ENCODE results near the gene LRRC1.

The LRRC1 gene

GRCh38 chr6:53851561-53851960 is 56.8 kb downstream of the LRRC1 start:
- DNase-seq: no peak

- no peak for DNase-seq
Observed at GRCh38 chr6:53852805-53853204, 58.0 kb downstream of the LRRC1 start.

- no peak for DNase-seq
Observed at GRCh38 chr6:53854843-53855567, 60.2 kb downstream of the LRRC1 start.

- peak; percentile 49 for DNase-seq
Observed at GRCh38 chr6:53855940-53856339, 61.1 kb downstream of the LRRC1 start.

GRCh38 chr6:53857318-53858094 is 62.7 kb downstream of the LRRC1 start:
- DNase-seq: no peak

- DNase-seq: no peak
Observed at GRCh38 chr6:53858196-53858595, 63.4 kb downstream of the LRRC1 start.

- DNase-seq: no peak
Observed at GRCh38 chr6:53858913-53859312, 64.1 kb downstream of the LRRC1 start.

- DNase-seq: no peak
Observed at GRCh38 chr6:53860511-53860910, 65.7 kb downstream of the LRRC1 start.

- no peak for DNase-seq
Observed at GRCh38 chr6:53861518-53861917, 66.7 kb downstream of the LRRC1 start.

GRCh38 chr6:53862662-53863462 is 68.1 kb downstream of the LRRC1 start:
- no peak for DNase-seq

GRCh38 chr6:53864781-53865180 is 70.0 kb downstream of the LRRC1 start:
- no peak for DNase-seq

GRCh38 chr6:53866226-53866625 is 71.4 kb downstream of the LRRC1 start:
- no peak for DNase-seq

GRCh38 chr6:53868626-53869025 is 73.8 kb downstream of the LRRC1 start:
- no peak for DNase-seq

- no peak for DNase-seq
Observed at GRCh38 chr6:53869964-53870363, 75.2 kb downstream of the LRRC1 start.

- DNase-seq: no peak
Observed at GRCh38 chr6:53873922-53874321, 79.1 kb downstream of the LRRC1 start.

- DNase-seq: no peak
Observed at GRCh38 chr6:53874964-53875363, 80.2 kb downstream of the LRRC1 start.

- DNase-seq: no peak
Observed at GRCh38 chr6:53877151-53877550, 82.3 kb downstream of the LRRC1 start.

GRCh38 chr6:53878808-53879207 is 84.0 kb downstream of the LRRC1 start:
- no peak for DNase-seq

- no peak for DNase-seq
Observed at GRCh38 chr6:53879608-53880007, 84.8 kb downstream of the LRRC1 start.

GRCh38 chr6:53887316-53887715 is 92.5 kb downstream of the LRRC1 start:
- no peak for DNase-seq

GRCh38 chr6:53888931-53889330 is 94.1 kb downstream of the LRRC1 start:
- no peak for DNase-seq

GRCh38 chr6:53889365-53889764 is 94.6 kb downstream of the LRRC1 start:
- no peak for DNase-seq

GRCh38 chr6:53892707-53893106 is 97.9 kb downstream of the LRRC1 start:
- DNase-seq: no peak

- peak; percentile 57 for DNase-seq
Observed at GRCh38 chr6:53894091-53894490, 99.3 kb downstream of the LRRC1 start.

All from OCI-M1 (cell line).